Activated naive CD8-positive, alpha-beta T cell (primary cell): ENCODE measurements around the gene TUBB1.

ENCODE experiments used
- H3K27ac Mint-ChIP-seq: one replicate; pipeline ENCODE4 v1.8.0; 2021; ENCODE audit warnings: mixed read lengths
- H3K27me3 Mint-ChIP-seq: one replicate; pipeline ENCODE4 v1.8.0; 2021; ENCODE audit warnings: mixed read lengths
- H3K36me3 Mint-ChIP-seq: one replicate; pipeline ENCODE4 v1.8.0; 2021; ENCODE audit warnings: mixed read lengths
- H3K4me1 Mint-ChIP-seq: one replicate; pipeline ENCODE4 v1.8.0; 2021; ENCODE audit warnings: low read depth, mixed read lengths
- H3K4me3 Mint-ChIP-seq: one replicate; pipeline ENCODE4 v1.8.0; 2021; ENCODE audit warnings: mild to moderate bottlenecking, mixed read lengths
- H3K9me3 Mint-ChIP-seq: one replicate; pipeline ENCODE4 v1.8.0; 2021; ENCODE audit warnings: low read depth, mixed read lengths

The TUBB1 gene

DNA sequence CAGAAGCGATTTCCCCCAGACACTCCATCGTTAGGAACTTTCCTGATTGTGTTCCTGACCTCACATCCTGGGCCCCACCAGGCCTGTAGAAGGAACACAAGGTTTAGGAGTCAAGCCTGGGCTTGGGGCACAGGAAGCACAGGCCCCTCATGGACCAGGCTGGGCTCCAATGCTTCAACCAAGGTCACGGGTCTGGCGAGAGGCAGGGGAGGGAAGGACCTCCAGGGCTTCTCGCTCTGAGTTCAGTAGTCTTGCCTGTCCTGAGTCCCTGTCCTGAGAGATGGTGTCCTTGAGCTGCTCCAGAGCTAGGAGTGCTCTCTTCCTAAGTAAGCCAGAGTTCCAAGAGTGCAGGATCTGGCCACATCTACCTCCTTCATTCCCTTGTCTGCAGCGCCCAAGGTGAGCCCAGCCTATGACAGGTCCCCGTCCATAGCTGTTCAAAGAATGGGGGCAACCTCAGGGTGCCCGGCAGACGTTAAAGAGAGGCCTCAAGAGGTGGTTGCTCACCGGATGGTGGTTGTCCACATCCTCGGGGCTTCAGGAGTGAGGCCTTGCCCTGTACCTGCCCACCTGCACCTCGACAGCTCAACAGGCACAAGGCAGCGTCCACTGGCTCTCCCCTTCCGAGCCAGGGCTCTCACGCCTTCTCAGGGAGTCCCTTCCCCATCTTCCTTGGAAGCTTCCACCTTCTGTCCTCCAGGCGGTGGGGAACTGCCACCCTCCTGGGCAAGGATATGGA lies 1.6 kb upstream of the TUBB1 start:
- Mint-ChIP-seq H3K4me1 (peaks cover 37% of the 10 kb centered on the region), H3K9me3 (no peaks in the 10 kb centered on the region), H3K4me3 (no peak overlapping the region), H3K27ac (no peak overlapping the region), H3K27me3 (no peaks in the 10 kb centered on the region), H3K36me3 (no peaks in the 10 kb centered on the region)

DNA sequence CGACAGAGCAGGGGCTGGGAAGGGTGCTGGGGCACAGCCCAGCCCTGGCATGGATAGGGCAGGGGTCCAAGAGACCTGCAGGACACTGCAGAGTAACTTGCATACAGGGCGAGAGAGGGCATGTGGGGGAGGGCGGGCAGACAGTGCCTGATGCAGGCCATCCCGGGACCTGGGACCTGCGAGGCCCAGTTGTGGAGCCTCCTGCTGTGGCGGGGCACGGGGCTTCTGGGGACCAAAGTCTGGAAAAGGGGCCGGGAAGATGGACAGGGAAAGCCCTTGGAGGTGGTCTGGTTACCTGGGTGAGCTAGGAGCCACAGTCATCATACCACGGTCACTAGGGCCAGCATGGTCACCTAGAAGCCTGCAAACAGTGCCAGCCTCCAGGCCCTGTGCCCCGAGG lies 412 bp upstream of the TUBB1 start:
- Mint-ChIP-seq H3K4me1 (peaks cover 27% of the 10 kb centered on the region), H3K27ac (no peak overlapping the region), H3K36me3 (no peaks in the 10 kb centered on the region), H3K9me3 (no peaks in the 10 kb centered on the region), H3K27me3 (no peaks in the 10 kb centered on the region), H3K4me3 (no peak overlapping the region)

DNA sequence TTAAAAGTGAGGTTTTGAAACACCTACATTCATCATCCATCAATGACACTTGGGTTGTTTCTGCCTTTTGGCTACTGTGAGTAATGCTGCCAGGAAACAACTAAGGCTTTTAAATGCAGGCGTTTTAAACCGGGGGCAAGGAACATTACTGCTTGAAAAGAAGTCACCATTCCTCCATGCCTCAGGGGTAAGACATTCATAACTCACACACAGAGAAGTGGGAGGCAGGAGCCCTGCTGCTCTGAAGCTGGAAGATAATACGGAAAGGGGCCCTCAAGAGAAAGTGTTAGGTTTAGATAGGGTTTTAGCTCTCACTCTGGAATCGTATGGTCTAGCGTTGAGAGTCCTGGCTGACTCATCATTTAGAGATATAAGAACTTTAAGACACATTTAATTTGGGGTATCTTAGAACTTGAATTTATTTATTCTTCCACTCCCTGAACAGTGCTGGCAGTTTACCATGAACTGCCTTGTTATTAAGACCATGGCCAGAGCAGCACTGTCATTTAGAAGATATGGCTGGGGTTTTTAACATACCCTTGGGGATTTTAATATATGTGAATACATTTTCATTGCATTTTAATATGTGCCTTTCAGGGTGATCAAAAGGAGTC lies 1.8 kb downstream of the TUBB1 start:
- H3K27ac Mint-ChIP-seq = peak overlapping the region; percentile 59
- H3K9me3 Mint-ChIP-seq = no peaks in the 10 kb centered on the region
- peaks cover 22% of the 10 kb centered on the region for H3K4me1 Mint-ChIP-seq
- H3K4me3 Mint-ChIP-seq = no peak overlapping the region
- H3K27me3 Mint-ChIP-seq = no peaks in the 10 kb centered on the region
- no peaks in the 10 kb centered on the region for H3K36me3 Mint-ChIP-seq

DNA sequence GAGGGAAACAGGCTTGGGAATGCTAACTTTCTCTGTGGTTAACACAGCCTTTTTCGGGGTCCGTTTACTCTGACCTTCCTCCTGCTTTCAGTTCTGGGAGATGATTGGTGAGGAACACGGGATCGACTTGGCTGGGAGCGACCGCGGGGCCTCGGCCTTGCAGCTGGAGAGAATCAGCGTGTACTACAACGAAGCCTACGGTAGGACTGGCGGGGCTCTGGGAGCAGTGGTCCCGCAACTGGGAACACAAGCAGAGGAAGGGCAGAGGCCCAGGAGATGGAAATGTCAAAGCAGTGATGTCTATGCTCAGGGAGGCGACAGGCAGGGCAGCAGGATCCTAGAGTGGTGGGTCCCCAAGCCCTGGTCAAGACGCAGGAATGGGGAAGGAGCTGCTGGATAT lies 3.5 kb downstream of the TUBB1 start:
- Mint-ChIP-seq H3K4me1 (peaks cover 24% of the 10 kb centered on the region), H3K36me3 (peaks cover 4% of the 10 kb centered on the region), H3K9me3 (no peaks in the 10 kb centered on the region), H3K4me3 (no peak overlapping the region), H3K27ac (no peak overlapping the region), H3K27me3 (no peaks in the 10 kb centered on the region)

DNA sequence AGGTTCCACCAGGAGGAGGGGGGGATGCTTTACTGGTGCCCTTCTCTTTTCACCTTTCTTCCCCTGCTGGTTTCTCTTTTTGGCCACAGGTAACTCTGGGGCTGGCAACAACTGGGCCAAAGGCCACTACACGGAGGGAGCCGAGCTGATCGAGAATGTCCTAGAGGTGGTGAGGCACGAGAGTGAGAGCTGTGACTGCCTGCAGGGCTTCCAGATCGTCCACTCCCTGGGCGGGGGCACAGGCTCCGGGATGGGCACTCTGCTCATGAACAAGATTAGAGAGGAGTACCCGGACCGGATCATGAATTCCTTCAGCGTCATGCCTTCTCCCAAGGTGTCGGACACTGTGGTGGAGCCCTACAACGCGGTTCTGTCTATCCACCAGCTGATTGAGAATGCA lies 4.4 kb downstream of the TUBB1 start:
- H3K4me3 Mint-ChIP-seq = no peak overlapping the region
- no peak overlapping the region for H3K27ac Mint-ChIP-seq
- H3K9me3 Mint-ChIP-seq = no peaks in the 10 kb centered on the region
- H3K4me1 Mint-ChIP-seq = peaks cover 33% of the 10 kb centered on the region
- H3K27me3 Mint-ChIP-seq = no peaks in the 10 kb centered on the region
- H3K36me3 Mint-ChIP-seq = peaks cover 8% of the 10 kb centered on the region

DNA sequence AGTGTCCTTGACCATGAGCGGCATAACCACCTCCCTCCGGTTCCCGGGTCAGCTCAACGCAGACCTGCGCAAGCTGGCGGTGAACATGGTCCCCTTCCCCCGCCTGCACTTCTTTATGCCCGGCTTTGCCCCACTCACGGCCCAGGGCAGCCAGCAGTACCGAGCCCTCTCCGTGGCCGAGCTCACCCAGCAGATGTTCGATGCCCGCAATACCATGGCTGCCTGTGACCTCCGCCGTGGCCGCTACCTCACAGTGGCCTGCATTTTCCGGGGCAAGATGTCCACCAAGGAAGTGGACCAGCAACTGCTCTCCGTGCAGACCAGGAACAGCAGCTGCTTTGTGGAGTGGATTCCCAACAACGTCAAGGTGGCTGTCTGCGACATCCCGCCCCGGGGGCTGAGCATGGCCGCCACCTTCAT lies 4.9 kb downstream of the TUBB1 start:
- Mint-ChIP-seq H3K27ac (no peak overlapping the region), H3K27me3 (no peaks in the 10 kb centered on the region), H3K4me1 (peaks cover 38% of the 10 kb centered on the region), H3K36me3 (peaks cover 9% of the 10 kb centered on the region), H3K4me3 (no peak overlapping the region), H3K9me3 (no peaks in the 10 kb centered on the region)

DNA sequence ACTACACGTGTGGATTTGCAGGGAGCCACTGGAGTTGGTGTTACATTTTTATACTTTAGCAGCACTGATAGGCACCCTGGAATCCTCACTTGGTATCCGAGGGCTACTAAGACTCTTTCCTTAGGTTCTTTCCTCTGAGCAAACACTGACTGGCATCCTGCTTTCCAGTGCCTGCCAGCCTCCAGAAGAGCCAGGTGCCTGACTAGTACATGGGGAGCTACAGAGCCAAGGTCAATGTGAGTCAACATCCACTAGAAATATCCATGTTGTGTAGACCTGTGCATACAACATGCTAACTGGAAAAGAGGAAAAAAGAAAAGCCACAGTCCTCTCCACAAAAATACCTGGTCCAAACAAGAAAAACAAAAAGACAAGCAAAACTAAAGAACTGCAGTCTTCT lies 5.9 kb downstream of the TUBB1 start:
- no peak overlapping the region for H3K27ac Mint-ChIP-seq
- H3K9me3 Mint-ChIP-seq = no peaks in the 10 kb centered on the region
- H3K4me3 Mint-ChIP-seq = no peak overlapping the region
- peaks cover 48% of the 10 kb centered on the region for H3K4me1 Mint-ChIP-seq
- peaks cover 13% of the 10 kb centered on the region for H3K36me3 Mint-ChIP-seq
- H3K27me3 Mint-ChIP-seq = no peaks in the 10 kb centered on the region

DNA sequence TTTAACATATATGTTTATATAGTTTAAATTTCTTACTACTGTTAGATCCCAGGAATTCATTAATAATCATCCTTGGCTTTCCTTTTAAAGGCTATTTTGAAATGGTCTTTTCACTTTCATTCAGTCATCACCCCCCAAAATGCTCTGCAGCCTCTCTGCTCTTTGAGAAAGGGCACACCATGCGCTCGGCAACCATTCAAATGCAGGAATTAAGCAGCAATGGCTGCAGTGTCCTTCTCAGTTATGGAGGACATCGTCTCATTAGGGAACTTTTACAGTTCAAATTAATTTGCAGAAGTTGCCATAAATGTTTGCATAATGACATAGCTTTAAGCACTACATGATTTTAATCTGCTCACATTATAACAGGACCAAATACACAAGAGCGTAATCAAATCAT lies 6.3 kb downstream of the TUBB1 start:
- Mint-ChIP-seq H3K4me1 (peaks cover 52% of the 10 kb centered on the region), H3K27me3 (no peaks in the 10 kb centered on the region), H3K27ac (no peak overlapping the region), H3K9me3 (no peaks in the 10 kb centered on the region), H3K4me3 (peak overlapping the region; percentile 5), H3K36me3 (peaks cover 13% of the 10 kb centered on the region)

DNA sequence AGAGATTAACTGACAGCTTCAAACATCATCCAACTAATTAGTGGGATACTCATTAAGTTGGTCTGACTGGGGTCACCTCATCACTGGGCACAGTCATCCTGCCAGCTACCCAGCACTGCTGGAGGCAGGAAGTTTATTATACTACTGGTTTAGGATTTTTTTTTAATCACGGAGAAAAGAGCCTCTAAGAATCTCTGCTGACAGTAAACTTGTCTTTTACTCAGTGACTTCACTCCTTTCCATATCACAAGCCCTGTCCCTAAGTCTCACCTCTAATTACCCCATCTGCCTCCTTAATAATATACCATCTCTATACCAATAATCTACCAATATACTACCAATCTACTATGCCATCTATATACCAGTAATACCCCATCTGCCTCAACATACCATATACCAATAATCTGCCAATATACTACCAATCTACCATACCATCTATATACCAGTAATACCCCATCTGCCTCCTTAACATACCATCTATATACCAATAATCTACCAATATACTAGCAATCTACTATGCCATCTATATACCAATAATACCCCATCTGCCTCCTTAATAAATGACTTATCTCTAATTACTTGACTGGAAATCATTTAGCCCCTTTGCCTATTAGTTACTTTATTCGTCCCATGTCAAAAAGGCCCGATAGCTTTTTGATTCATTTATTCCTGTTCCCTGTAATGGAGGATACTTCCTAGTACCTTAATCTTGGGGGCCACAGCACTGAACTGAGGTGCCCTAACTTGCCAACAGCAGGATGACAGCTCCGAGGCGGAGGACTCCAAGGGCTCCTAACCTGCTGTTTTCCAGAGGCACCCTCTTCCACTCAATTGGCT lies 7.9 kb downstream of the TUBB1 start:
- Mint-ChIP-seq H3K9me3 (no peaks in the 10 kb centered on the region), H3K4me3 (peak overlapping the region; percentile 40), H3K4me1 (peaks cover 60% of the 10 kb centered on the region), H3K27ac (peak overlapping the region; percentile 30), H3K27me3 (no peaks in the 10 kb centered on the region), H3K36me3 (peaks cover 15% of the 10 kb centered on the region)

DNA sequence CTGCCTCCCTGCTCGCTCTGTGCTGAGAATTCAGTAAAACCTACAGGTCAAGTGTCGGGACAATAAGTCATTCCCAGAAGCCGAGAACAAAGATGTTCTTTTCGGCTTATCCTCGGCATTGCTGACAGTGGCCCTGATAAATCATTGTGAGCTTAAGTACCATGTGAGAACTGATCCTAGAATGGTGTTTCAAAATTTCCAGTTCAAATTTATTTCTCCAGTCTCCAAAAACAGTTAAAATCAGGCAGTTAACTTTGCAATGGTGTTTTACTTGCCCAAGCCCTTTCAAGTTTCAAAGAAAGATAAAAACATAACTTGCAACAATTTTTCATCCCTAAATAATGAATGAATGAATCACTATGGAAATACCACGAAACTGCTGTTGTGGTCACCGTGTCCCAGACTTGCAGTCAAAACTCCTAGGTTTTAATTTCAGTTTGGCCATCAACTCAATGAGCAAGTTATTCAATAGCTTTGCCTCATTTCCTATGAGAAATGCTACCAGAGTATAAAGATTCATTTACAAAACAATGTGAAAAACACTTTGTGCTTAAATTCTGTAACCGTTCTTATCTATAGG lies 8.6 kb downstream of the TUBB1 start:
- H3K9me3 Mint-ChIP-seq = no peaks in the 10 kb centered on the region
- peaks cover 18% of the 10 kb centered on the region for H3K36me3 Mint-ChIP-seq
- peaks cover 62% of the 10 kb centered on the region for H3K4me1 Mint-ChIP-seq
- no peaks in the 10 kb centered on the region for H3K27me3 Mint-ChIP-seq
- H3K27ac Mint-ChIP-seq = peak overlapping the region; percentile 30
- peak overlapping the region; percentile 93 for H3K4me3 Mint-ChIP-seq

DNA sequence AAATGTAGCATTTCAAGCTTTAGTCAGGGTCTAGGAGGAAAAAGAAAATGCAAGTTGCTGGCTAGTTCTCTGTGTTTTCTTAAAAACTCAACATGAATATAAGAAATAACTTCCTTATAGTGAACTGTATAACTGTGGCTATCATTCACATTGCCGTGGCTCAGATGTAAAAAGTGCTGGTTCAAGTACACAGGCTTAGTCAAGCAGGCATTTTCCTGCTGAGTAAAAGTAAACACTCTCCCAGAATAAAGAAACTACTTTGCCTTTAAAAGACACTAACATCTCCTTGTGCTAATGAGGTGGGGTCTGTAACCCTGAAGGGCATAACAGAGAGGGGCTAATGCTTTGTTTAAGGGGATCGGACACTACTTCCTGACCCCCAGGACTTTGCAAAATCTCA lies 9.6 kb downstream of the TUBB1 start:
- Mint-ChIP-seq H3K27ac (peak overlapping the region; percentile 55), H3K4me1 (peaks cover 65% of the 10 kb centered on the region), H3K36me3 (peaks cover 18% of the 10 kb centered on the region), H3K27me3 (no peaks in the 10 kb centered on the region), H3K4me3 (peak overlapping the region; percentile 93), H3K9me3 (no peaks in the 10 kb centered on the region)

DNA sequence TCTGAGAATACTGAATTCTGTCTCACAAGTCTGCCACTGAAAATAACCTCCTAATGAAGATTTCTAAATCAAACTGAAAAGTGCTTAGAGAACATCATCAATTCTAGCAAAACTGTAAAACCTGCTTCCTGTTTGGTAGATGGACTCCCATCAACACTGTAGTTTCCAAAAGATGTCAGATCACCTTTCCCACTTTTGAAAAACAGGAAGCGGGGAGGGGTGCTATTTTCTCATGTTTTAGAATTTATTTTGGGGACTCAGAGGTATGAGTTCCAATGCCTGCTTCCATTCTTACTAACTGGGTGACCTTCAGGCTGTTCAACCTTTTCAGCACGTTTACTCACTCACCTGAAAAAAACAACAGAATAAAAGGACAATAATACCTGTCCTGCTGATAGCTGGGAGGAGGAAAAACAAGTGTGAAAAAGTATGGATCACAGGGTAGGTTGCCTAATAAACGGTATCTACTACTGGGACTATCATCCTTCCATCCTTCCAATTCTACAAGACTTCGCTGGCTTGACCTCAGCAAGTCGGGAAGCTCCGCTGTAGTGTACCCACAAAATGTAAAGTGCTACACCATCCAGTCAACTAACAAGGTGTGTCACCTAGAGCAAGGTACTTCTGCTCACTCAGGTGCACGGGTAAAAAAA lies 11.8 kb downstream of the TUBB1 start:
- Mint-ChIP-seq H3K4me1 (peaks cover 63% of the 10 kb centered on the region), H3K36me3 (peaks cover 25% of the 10 kb centered on the region)

DNA sequence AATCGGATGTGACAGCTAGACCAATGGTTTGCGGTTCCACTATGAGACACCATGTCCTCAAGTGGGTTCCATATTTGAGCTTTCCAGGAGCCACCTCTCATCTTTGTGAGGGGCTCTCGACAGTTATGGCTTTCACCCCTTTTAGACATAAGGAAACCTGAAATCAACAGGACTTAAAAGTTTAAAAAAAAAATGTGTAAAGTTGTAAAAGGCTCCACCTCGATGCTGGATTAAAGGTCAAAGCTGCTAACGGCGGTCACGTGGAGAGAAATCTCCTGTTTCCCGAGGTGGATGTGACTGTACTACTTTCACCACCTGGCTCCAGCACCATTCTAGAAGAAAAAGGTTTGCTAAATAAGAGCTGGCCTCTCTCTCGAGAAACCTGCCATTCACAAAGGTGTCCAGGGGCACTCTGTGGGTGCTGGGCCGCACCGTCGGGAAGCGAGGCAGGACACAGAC lies 12.4 kb downstream of the TUBB1 start:
- Mint-ChIP-seq H3K4me1 (peaks cover 59% of the 10 kb centered on the region), H3K9me3 (no peaks in the 10 kb centered on the region), H3K27ac (peak overlapping the region; percentile 95), H3K4me3 (peak overlapping the region; percentile 93), H3K27me3 (no peaks in the 10 kb centered on the region), H3K36me3 (peaks cover 25% of the 10 kb centered on the region)

More for the DNA sequence above, 11.8 kb downstream of the TUBB1 start:
- Mint-ChIP-seq H3K27me3 (no peaks in the 10 kb centered on the region), H3K4me3 (peak overlapping the region; percentile 93), H3K9me3 (no peaks in the 10 kb centered on the region), H3K27ac (peak overlapping the region; percentile 95)

DNA sequence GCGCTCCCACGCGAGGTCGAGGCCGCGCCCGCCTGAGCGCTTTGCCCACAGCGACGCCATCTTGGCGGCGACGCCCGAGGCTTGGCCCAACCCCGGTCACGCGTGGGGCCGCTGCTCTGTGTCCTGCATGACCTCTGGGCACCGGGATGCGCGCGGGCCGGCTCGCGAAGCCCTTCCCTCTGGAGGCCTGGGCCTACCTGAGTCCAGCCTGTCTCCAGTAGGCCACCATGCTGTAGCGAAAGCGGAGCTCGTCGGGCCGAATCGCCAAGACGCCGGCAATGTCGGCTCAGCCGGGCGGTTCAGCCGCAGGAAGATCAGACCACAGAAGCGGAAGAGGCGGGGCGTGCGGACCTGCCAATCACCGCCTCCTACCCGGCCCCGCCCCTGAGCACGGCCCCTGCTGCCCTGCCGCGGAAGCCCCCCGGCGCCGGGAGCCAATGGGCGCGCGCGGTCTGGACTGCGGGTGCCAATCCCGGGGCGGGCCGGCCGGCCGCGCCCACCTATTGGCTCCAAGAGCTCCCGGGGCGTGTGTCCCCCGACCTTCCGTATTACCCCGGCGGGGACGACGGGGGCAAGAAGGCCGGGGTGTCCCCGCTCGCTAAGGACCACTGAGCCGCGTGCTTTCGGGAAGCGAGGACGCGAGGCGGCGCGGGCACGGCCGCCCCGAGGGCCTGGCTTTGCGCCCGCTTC lies 12.9 kb downstream of the TUBB1 start, which contains the start of gene ATP5F1E:
TSS of gene ATP5F1E (minus strand) at position 313 of the 690 bp plus-strand sequence. CDS start at position 229, 84 bp downstream.
- Mint-ChIP-seq H3K4me3 (peak within 1 kb of the TSS; percentile 93), H3K27ac (peak within 1 kb of the TSS; percentile 95), H3K9me3 (no peaks in the 10 kb centered on the region), H3K36me3 (peaks cover 23% of the 10 kb centered on the region), H3K4me1 (peaks cover 58% of the 10 kb centered on the region), H3K27me3 (no peaks in the 10 kb centered on the region)
